ENCODE data around the gene CYFIP2.

The CYFIP2 gene

DNA sequence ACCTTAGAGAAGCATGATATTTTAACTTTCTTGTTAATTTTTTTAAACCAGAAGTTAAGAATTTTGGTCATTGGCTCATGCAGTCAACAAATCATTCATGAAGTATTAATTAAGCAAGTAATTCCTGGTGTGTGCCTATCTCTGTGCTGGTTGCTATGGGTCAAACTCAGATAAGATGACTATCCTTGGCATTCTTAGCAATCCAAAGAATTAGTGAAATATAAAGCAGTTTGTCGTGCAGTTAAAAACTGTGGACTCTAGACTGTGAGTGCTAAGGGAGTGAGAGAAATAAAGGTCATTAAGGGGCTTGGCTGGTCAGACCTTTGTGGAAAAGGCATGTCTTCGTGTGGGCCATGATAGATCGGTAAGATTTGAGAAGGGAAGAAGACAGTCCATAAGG is 4.8 kb downstream of the CYFIP2 start:
- Histone ChIP-seq H3K36me3 (ENCODE audit: control insufficient read depth, insufficient read depth, low read length) (peaks cover 4% of the 10 kb centered on the region), H3K4me3 (ENCODE audit: insufficient read depth, low read depth, low read length, poor library complexity, severe bottlenecking) (no peak overlapping the region), H3K4me1 (ENCODE audit: control insufficient read depth, insufficient read depth, low read length, poor library complexity, severe bottlenecking) (peaks cover 70% of the 10 kb centered on the region), H3K27ac (ENCODE audit: insufficient read depth, low read length, poor library complexity, severe bottlenecking) (peak overlapping the region; percentile 88), H3K9me3 (ENCODE audit: control insufficient read depth, low read length) (no peaks in the 10 kb centered on the region), H3K27me3 (replicated peaks; ENCODE audit: control insufficient read depth, insufficient read depth, low read length, poor library complexity, severe bottlenecking) (no peaks in the 10 kb centered on the region)
- no peak for DNase-seq

DNA sequence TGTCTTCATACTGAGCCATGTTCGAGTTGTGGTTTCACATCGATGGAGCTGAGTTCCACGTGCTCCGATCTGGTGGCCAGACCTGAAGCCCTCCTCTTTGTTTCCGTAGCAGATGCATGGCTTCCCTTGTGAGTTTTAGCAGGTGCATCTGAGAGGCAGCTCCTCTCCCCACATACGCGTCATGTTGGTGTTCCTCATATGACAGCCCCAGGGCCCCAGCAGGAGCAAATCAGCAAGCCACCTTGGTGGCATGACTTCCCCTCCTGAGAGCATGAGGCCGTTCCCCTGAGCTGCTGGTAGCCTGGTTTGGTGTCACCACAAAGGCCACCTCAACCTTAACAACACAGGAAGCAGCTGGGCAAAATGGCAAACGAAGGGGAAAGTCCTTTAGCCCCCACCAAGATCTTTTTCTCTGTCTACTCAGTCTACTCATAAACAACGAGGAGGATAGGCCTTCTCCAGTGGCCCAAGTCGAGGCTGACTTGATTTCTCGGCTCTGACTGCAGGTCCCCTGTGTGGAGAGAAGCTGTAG is 5.9 kb downstream of the CYFIP2 start:
- peak overlapping the region; percentile 11 for H3K4me3 ChIP-seq (ENCODE audit: insufficient read depth, low read depth, low read length, poor library complexity, severe bottlenecking)
- H3K4me1 ChIP-seq (ENCODE audit: control insufficient read depth, insufficient read depth, low read length, poor library complexity, severe bottlenecking) = peaks cover 70% of the 10 kb centered on the region
- peak; percentile 81 to 89 (median 86) for DNase-seq
- H3K36me3 ChIP-seq (ENCODE audit: control insufficient read depth, insufficient read depth, low read length) = peaks cover 4% of the 10 kb centered on the region
- H3K27ac ChIP-seq (ENCODE audit: insufficient read depth, low read length, poor library complexity, severe bottlenecking) = peak overlapping the region; percentile 88
- no peaks in the 10 kb centered on the region for H3K9me3 ChIP-seq (ENCODE audit: control insufficient read depth, low read length)
- H3K27me3 ChIP-seq (replicated peaks; ENCODE audit: control insufficient read depth, insufficient read depth, low read length, poor library complexity, severe bottlenecking) = no peaks in the 10 kb centered on the region

DNA sequence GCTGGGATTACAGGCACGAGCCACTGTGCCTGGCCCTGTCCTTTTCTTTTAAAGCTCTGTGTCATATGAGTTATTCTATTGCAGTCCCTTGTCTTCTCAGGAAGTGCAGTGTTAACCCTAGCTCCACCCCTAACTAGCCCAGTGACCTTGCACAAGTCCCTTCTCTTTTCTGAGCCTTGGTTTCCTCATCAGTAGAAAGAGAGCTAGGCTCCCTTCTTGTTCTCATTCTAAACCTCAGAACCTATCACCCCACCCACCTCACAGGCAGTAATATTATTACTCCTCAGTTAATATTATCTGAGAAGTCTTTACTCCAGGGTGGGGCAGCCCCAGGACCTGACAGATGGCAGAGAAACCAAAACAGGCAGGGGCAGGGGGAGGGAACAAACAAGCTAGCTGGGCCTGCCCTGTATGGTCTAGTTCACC is 7.2 kb downstream of the CYFIP2 start:
- DNase-seq = no peak
- no peaks in the 10 kb centered on the region for H3K27me3 ChIP-seq (replicated peaks; ENCODE audit: control insufficient read depth, insufficient read depth, low read length, poor library complexity, severe bottlenecking)
- no peaks in the 10 kb centered on the region for H3K9me3 ChIP-seq (ENCODE audit: control insufficient read depth, low read length)
- peak overlapping the region; percentile 88 for H3K27ac ChIP-seq (ENCODE audit: insufficient read depth, low read length, poor library complexity, severe bottlenecking)
- peaks cover 4% of the 10 kb centered on the region for H3K36me3 ChIP-seq (ENCODE audit: control insufficient read depth, insufficient read depth, low read length)
- peaks cover 63% of the 10 kb centered on the region for H3K4me1 ChIP-seq (ENCODE audit: control insufficient read depth, insufficient read depth, low read length, poor library complexity, severe bottlenecking)
- H3K4me3 ChIP-seq (ENCODE audit: insufficient read depth, low read depth, low read length, poor library complexity, severe bottlenecking) = no peak overlapping the region

DNA sequence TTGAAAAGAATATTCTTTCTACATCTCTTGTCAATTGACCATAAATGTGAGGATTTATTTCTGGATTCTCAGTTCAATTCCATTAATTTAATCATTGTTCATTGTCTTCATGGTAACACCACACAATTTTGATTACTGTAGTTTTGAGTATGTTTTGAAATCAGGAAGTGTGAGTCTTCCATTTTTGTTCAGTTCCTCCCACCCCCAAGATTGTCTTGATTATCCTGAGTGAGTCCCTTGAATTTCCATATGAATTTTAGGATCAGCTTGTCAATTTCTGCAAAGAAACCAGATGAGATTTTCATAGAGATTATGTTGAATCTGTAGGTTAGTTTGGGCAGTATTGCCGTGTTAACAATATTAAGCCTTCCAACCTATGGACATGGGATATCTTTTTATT is 9.5 kb downstream of the CYFIP2 start:
- DNase-seq = no peak
- H3K4me3 ChIP-seq (ENCODE audit: insufficient read depth, low read depth, low read length, poor library complexity, severe bottlenecking) = no peak overlapping the region
- no peak overlapping the region for H3K27ac ChIP-seq (ENCODE audit: insufficient read depth, low read length, poor library complexity, severe bottlenecking)
- H3K36me3 ChIP-seq (ENCODE audit: control insufficient read depth, insufficient read depth, low read length) = no peaks in the 10 kb centered on the region
- H3K27me3 ChIP-seq (replicated peaks; ENCODE audit: control insufficient read depth, insufficient read depth, low read length, poor library complexity, severe bottlenecking) = no peaks in the 10 kb centered on the region
- peaks cover 44% of the 10 kb centered on the region for H3K4me1 ChIP-seq (ENCODE audit: control insufficient read depth, insufficient read depth, low read length, poor library complexity, severe bottlenecking)
- H3K9me3 ChIP-seq (ENCODE audit: control insufficient read depth, low read length) = no peaks in the 10 kb centered on the region

DNA sequence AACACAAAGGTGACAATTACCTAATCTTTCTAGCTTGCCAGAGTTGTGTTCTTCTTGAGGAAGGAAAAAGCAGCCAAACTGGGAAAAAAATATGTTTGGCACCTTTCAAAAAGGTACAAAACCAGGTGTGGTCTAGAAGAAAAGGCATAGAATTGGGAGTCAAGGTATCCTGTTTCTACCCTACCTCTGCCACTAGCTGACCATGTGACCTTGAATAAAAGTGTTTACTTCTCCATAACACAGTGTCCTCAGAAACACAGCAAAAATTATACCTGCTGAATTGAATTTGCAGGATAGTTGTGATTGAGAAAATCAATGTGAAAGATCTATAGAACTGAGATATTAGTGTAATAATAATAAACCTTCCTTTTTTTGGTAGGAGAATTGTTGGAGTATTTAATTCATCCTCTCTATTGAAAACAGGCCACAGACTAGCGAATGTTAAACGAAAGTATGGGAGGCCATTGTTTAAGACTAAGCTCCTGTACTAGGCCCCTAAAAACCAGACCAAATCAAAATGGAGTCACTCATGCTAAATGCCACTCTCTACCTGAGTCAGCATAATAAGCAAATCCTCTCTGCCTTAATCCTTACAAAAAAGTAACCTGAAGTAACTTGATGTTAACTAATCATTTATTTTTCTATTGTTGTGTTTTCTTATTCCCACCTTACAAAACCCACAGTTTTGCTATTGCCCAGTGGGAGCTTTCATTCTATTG is 12.6 kb downstream of the CYFIP2 start:
- no peak overlapping the region for H3K27ac ChIP-seq (ENCODE audit: insufficient read depth, low read length, poor library complexity, severe bottlenecking)
- no peaks in the 10 kb centered on the region for H3K36me3 ChIP-seq (ENCODE audit: control insufficient read depth, insufficient read depth, low read length)
- H3K9me3 ChIP-seq (ENCODE audit: control insufficient read depth, low read length) = no peaks in the 10 kb centered on the region
- DNase-seq = no peak
- no peak overlapping the region for H3K4me3 ChIP-seq (ENCODE audit: insufficient read depth, low read depth, low read length, poor library complexity, severe bottlenecking)
- H3K4me1 ChIP-seq (ENCODE audit: control insufficient read depth, insufficient read depth, low read length, poor library complexity, severe bottlenecking) = peaks cover 27% of the 10 kb centered on the region
- no peaks in the 10 kb centered on the region for H3K27me3 ChIP-seq (replicated peaks; ENCODE audit: control insufficient read depth, insufficient read depth, low read length, poor library complexity, severe bottlenecking)

DNA sequence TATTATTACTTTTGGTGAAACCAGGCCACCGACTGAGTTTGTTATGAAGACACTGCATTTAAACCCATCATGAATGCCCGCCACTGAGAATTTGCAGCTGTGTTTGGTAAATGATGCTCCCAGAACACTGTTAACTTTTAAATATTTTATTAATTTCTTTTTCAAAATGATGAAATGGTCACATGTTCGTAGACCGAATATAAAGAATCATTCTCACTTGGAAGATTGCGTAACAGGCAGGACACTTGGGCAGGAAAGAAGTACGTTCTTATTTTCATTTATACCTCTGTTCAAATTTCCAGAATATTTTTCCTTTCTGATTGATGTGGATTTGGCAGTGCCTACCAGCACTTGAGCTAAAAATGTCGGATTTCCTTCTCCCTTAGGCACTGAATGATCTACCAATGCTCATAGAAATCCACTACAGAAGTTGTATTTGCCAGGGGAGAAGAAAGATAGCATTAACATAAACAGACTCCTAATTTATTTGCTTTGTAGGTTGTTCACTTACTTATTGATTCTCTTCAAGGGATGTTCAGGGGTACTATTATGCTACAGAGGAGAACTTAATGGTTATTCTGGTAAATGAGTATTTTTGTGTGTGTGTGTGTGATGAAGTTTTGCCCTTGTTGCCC is 13.8 kb downstream of the CYFIP2 start:
- no peak overlapping the region for H3K27ac ChIP-seq (ENCODE audit: insufficient read depth, low read length, poor library complexity, severe bottlenecking)
- no peaks in the 10 kb centered on the region for H3K27me3 ChIP-seq (replicated peaks; ENCODE audit: control insufficient read depth, insufficient read depth, low read length, poor library complexity, severe bottlenecking)
- H3K9me3 ChIP-seq (ENCODE audit: control insufficient read depth, low read length) = no peaks in the 10 kb centered on the region
- H3K36me3 ChIP-seq (ENCODE audit: control insufficient read depth, insufficient read depth, low read length) = peaks cover 3% of the 10 kb centered on the region
- DNase-seq = no peak
- no peak overlapping the region for H3K4me3 ChIP-seq (ENCODE audit: insufficient read depth, low read depth, low read length, poor library complexity, severe bottlenecking)
- H3K4me1 ChIP-seq (ENCODE audit: control insufficient read depth, insufficient read depth, low read length, poor library complexity, severe bottlenecking) = peaks cover 27% of the 10 kb centered on the region

DNA sequence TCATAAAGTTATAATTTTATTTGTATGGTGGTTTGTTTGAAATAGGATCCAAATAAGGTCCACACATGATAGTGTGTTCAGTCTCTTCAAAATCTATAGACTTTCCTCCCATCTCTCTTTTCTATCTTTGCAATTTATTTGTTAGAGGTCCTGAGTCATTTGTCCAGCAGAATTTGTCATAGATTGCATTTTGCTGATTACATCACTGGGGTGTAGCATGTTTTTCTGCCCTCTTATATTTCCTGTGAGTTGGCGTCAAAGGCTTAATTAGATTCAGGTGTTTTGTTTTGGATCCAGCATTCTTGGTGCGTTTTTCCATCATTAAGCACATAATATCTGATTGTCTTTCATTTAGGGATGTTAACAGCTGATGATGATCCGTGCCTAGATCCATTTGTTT is 15.0 kb downstream of the CYFIP2 start:
- Histone ChIP-seq H3K4me1 (ENCODE audit: control insufficient read depth, insufficient read depth, low read length, poor library complexity, severe bottlenecking) (peaks cover 27% of the 10 kb centered on the region), H3K27ac (ENCODE audit: insufficient read depth, low read length, poor library complexity, severe bottlenecking) (no peak overlapping the region), H3K27me3 (replicated peaks; ENCODE audit: control insufficient read depth, insufficient read depth, low read length, poor library complexity, severe bottlenecking) (no peaks in the 10 kb centered on the region), H3K4me3 (ENCODE audit: insufficient read depth, low read depth, low read length, poor library complexity, severe bottlenecking) (no peak overlapping the region), H3K9me3 (ENCODE audit: control insufficient read depth, low read length) (no peaks in the 10 kb centered on the region), H3K36me3 (ENCODE audit: control insufficient read depth, insufficient read depth, low read length) (peaks cover 12% of the 10 kb centered on the region)
- no peak for DNase-seq

DNA sequence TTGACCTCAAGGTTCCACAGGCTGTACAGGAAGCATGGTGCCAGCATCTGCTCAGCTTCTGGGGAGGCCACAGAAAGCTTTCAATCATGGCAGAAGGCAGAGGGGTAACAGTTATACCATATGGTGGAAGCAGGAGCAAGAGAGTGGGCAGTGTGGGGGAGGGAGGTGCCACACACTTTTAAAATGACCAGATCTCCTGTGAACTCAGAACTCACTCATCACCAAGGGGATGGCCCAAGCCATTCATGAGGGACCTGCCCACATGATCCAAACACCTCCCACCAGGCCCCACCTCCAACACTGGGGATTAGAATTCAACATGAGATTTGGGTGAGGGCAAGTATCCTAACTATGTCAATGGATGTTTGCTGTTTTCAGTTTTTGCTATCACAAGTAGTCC is 16.2 kb downstream of the CYFIP2 start:
- no peak for DNase-seq
- H3K27ac ChIP-seq (ENCODE audit: insufficient read depth, low read length, poor library complexity, severe bottlenecking) = peak overlapping the region; percentile 18
- peaks cover 19% of the 10 kb centered on the region for H3K36me3 ChIP-seq (ENCODE audit: control insufficient read depth, insufficient read depth, low read length)
- H3K4me1 ChIP-seq (ENCODE audit: control insufficient read depth, insufficient read depth, low read length, poor library complexity, severe bottlenecking) = peaks cover 23% of the 10 kb centered on the region
- no peaks in the 10 kb centered on the region for H3K9me3 ChIP-seq (ENCODE audit: control insufficient read depth, low read length)
- no peaks in the 10 kb centered on the region for H3K27me3 ChIP-seq (replicated peaks; ENCODE audit: control insufficient read depth, insufficient read depth, low read length, poor library complexity, severe bottlenecking)
- H3K4me3 ChIP-seq (ENCODE audit: insufficient read depth, low read depth, low read length, poor library complexity, severe bottlenecking) = no peak overlapping the region

DNA sequence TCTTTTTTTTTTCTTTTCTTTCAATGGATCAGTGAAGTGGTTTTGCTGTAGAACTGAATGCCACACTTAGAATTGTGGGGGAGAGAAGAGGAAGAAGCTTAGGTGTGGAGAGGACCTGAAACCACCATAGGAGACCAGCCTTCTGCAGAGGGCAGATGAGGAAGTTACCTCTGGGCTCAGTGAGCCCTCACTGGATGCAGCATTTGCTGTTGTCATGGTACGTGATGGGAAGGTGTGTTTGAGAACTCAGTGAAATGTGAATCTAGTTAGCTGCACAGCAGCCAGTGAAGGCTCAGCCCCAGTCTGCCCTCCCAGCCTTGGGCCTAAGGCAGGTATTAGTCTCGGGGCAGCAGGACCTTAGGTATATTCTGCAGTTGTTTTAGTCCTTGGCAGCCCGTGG is 17.5 kb downstream of the CYFIP2 start:
- no peaks in the 10 kb centered on the region for H3K27me3 ChIP-seq (replicated peaks; ENCODE audit: control insufficient read depth, insufficient read depth, low read length, poor library complexity, severe bottlenecking)
- H3K36me3 ChIP-seq (ENCODE audit: control insufficient read depth, insufficient read depth, low read length) = peaks cover 32% of the 10 kb centered on the region
- no peaks in the 10 kb centered on the region for H3K9me3 ChIP-seq (ENCODE audit: control insufficient read depth, low read length)
- H3K4me3 ChIP-seq (ENCODE audit: insufficient read depth, low read depth, low read length, poor library complexity, severe bottlenecking) = no peak overlapping the region
- peaks cover 26% of the 10 kb centered on the region for H3K4me1 ChIP-seq (ENCODE audit: control insufficient read depth, insufficient read depth, low read length, poor library complexity, severe bottlenecking)
- DNase-seq = no peak
- H3K27ac ChIP-seq (ENCODE audit: insufficient read depth, low read length, poor library complexity, severe bottlenecking) = peak overlapping the region; percentile 29

DNA sequence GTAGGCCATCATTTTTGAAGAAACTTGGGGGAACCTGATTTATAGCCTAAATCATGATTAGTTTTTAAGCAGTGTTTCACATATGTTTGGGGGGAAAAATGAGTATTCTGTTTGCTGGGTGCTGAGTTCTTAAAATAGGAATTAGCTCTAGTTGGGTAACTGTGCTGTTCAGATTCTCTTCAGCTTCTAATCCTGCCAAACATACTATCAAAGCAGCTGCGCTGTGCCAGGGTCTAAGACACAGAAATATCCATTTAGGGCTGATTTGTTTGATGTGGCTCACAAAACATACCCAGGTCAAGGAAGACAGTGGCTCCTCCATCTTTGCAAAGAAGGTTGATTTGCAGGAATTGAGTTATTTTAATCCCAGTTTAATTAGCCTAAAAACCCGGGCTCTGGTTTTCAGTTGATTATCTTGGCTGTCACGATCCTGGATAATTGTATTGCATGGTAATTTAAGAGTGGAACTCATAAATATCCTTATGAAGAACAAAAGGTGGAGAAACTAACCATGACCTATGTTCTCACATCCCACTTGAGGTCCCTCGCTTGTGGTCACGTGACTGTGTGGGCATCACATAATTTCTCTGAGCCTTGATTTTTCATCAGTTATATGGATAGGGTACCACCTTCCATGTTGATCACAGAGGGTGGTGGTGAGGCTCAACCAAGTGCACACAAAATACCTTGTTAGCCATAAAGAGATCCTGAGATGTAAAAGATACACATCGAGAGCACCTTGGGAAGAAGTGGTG is 18.7 kb downstream of the CYFIP2 start:
- no peaks in the 10 kb centered on the region for H3K9me3 ChIP-seq (ENCODE audit: control insufficient read depth, low read length)
- H3K27me3 ChIP-seq (replicated peaks; ENCODE audit: control insufficient read depth, insufficient read depth, low read length, poor library complexity, severe bottlenecking) = no peaks in the 10 kb centered on the region
- no peak overlapping the region for H3K4me3 ChIP-seq (ENCODE audit: insufficient read depth, low read depth, low read length, poor library complexity, severe bottlenecking)
- H3K4me1 ChIP-seq (ENCODE audit: control insufficient read depth, insufficient read depth, low read length, poor library complexity, severe bottlenecking) = peaks cover 31% of the 10 kb centered on the region
- H3K27ac ChIP-seq (ENCODE audit: insufficient read depth, low read length, poor library complexity, severe bottlenecking) = no peak overlapping the region
- peaks cover 39% of the 10 kb centered on the region for H3K36me3 ChIP-seq (ENCODE audit: control insufficient read depth, insufficient read depth, low read length)
- no peak for DNase-seq
